K562 (cell line): ENCODE measurements around the gene RPN1. TPM values are rescaled to one million over a fixed set of nuclear protein-coding genes. Genes with fewer than 3 reads are reported as not detected.
A peak's percentile ranks its signal among the peaks of the same experiment; 100 is the strongest.

Experiments used
- FOS ChIP-seq: IDR thresholded peaks from 3 replicates; pipeline ENCODE4 v1.6.1; 2011; ENCODE audit not compliant: insufficient read length; ENCODE audit errors: extremely low read depth
- ZNF780A ChIP-seq: fragments of 250-450 bp; sonication (Bioruptor Pico); IDR thresholded peaks from 2 replicates; pipeline ENCODE4 v1.5.0; 2021; ENCODE audit warnings: mild to moderate bottlenecking
- polyA plus RNA-seq, 8 experiments: library from polyadenylated mRNA; depleted of rRNA in 4 of 8; stranded (reverse) in 5 of 8; unstranded in 3 of 8; fragments of >200 nt; fragmentation: Nextera tagmentation in 2 of 8; fragmentation: Illumina TruSeq in 1 of 8; extraction: Ambion mirVana in 2 of 8; extraction: Trizol in 1 of 8; gene quantifications; 2 replicates each; pipeline versions ENCODE4 v1.2.1 to v1.2.3, GENCODE V29; 2011 to 2014; ENCODE audit warnings: inconsistent platforms in 1 of 8, missing spikeins in 1 of 8
- total RNA-seq, 7 experiments: library from RNA; depleted of rRNA in 6 of 7; stranded (reverse); fragments of >200 nt in 6 of 7; fragmentation: Illumina TruSeq in 2 of 7; extraction: Trizol in 2 of 7; gene quantifications; 2 replicates each; pipeline versions ENCODE4 v1.2.1 to v1.2.3, GENCODE V29; 2011 to 2021; ENCODE audit warnings: low replicate concordance in 1 of 7
- TF ChIP-seq, protein P1 (sequence below), 2 experiments: fragments of 450-650 bp; formaldehyde crosslinking in 1 of 2; IDR thresholded peaks; 2 replicates each; pipeline versions ENCODE4 v1.4.0 to v1.6.1; 2014 to 2020; ENCODE audit warnings: mild to moderate bottlenecking in 2 of 2, borderline replicate concordance in 1 of 2, low read depth in 1 of 2
- TF ChIP-seq, protein P2 (sequence below): fragments of 250-450 bp; sonication (Bioruptor Pico); IDR thresholded peaks from 2 replicates; pipeline ENCODE4 v1.9.0; 2021; ENCODE audit warnings: mild to moderate bottlenecking
- TF ChIP-seq, protein P3 (sequence below): fragments of 200-800 bp; sonication (Bioruptor generic); IDR thresholded peaks from 2 replicates; pipeline ENCODE4 v1.6.1; 2016; ENCODE audit warnings: missing genetic modification characterization, missing compliant biosample characterization
- TF ChIP-seq, protein P4 (sequence below): fragments of 450-650 bp; IDR thresholded peaks from 2 replicates; pipeline ENCODE4 v1.6.1; 2017; ENCODE audit warnings: mild to moderate bottlenecking, moderate library complexity
- TF ChIP-seq, protein P5 (sequence below): sonication (generic); formaldehyde crosslinking; IDR thresholded peaks from 2 replicates; pipeline ENCODE4 v1.9.0; 2022; ENCODE audit warnings: mild to moderate bottlenecking, missing genetic modification reagents

Gene RPN1
- total and polyA plus RNA-seq, 9 of the 15 experiments (the other 6 are each of a cell fraction or from before 2014, with no cell fraction given): 39.5 to 300 (median 148) TPM

DNA sequence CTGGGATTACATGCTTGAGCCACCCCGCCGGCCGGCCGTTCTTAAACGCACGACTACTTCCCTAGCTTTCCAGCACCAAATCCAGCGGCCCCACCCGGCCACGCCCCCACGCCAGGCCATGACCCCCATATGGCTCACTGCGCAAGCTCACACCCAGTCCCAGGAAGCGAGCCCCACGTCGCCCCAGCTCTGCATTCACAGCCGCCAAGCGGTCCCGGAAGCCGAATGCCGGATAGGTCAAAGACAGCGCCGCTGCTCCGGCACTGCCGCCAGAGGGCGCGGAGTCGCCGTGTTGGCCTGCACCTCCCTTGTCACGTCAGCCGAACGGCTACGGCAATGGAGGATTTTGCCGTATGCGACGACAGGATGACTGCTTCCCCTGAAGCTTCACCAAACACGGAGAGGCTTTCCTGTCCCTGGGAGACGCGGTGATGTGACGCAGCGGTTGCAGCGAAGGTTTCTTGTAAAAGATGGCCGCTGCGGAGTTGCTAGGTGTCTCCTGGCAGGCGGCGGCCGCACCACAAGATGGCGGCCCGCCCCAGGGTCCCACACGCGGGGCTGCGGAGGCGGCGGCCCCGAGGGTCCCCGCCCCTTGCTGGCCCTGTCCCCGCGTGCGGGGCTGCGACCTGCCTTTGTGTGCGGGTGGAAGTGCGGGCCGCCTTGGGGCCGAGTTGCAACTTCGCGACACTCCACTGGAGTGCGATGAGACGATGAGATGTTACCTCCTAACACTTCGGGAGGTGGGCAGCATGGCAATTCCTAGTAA lies 30.2 kb upstream of the RPN1 start (continued):
- TF ChIP-seq, protein P1, sequence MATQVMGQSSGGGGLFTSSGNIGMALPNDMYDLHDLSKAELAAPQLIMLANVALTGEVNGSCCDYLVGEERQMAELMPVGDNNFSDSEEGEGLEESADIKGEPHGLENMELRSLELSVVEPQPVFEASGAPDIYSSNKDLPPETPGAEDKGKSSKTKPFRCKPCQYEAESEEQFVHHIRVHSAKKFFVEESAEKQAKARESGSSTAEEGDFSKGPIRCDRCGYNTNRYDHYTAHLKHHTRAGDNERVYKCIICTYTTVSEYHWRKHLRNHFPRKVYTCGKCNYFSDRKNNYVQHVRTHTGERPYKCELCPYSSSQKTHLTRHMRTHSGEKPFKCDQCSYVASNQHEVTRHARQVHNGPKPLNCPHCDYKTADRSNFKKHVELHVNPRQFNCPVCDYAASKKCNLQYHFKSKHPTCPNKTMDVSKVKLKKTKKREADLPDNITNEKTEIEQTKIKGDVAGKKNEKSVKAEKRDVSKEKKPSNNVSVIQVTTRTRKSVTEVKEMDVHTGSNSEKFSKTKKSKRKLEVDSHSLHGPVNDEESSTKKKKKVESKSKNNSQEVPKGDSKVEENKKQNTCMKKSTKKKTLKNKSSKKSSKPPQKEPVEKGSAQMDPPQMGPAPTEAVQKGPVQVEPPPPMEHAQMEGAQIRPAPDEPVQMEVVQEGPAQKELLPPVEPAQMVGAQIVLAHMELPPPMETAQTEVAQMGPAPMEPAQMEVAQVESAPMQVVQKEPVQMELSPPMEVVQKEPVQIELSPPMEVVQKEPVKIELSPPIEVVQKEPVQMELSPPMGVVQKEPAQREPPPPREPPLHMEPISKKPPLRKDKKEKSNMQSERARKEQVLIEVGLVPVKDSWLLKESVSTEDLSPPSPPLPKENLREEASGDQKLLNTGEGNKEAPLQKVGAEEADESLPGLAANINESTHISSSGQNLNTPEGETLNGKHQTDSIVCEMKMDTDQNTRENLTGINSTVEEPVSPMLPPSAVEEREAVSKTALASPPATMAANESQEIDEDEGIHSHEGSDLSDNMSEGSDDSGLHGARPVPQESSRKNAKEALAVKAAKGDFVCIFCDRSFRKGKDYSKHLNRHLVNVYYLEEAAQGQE (IDR thresholded peaks at IDR 0.05; ENCODE audit: borderline replicate concordance): peak; percentile 79
- TF ChIP-seq, protein P1 (CRISPR knock-in tag; IDR thresholded peaks at IDR 0.05; ENCODE audit: low read depth): no peak
- TF ChIP-seq, protein P2, sequence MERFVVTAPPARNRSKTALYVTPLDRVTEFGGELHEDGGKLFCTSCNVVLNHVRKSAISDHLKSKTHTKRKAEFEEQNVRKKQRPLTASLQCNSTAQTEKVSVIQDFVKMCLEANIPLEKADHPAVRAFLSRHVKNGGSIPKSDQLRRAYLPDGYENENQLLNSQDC (CRISPR knock-in tag): no peak
- TF ChIP-seq FOS (no peak), ZNF780A (CRISPR knock-in tag) (no peak)
- TF ChIP-seq, protein P3, sequence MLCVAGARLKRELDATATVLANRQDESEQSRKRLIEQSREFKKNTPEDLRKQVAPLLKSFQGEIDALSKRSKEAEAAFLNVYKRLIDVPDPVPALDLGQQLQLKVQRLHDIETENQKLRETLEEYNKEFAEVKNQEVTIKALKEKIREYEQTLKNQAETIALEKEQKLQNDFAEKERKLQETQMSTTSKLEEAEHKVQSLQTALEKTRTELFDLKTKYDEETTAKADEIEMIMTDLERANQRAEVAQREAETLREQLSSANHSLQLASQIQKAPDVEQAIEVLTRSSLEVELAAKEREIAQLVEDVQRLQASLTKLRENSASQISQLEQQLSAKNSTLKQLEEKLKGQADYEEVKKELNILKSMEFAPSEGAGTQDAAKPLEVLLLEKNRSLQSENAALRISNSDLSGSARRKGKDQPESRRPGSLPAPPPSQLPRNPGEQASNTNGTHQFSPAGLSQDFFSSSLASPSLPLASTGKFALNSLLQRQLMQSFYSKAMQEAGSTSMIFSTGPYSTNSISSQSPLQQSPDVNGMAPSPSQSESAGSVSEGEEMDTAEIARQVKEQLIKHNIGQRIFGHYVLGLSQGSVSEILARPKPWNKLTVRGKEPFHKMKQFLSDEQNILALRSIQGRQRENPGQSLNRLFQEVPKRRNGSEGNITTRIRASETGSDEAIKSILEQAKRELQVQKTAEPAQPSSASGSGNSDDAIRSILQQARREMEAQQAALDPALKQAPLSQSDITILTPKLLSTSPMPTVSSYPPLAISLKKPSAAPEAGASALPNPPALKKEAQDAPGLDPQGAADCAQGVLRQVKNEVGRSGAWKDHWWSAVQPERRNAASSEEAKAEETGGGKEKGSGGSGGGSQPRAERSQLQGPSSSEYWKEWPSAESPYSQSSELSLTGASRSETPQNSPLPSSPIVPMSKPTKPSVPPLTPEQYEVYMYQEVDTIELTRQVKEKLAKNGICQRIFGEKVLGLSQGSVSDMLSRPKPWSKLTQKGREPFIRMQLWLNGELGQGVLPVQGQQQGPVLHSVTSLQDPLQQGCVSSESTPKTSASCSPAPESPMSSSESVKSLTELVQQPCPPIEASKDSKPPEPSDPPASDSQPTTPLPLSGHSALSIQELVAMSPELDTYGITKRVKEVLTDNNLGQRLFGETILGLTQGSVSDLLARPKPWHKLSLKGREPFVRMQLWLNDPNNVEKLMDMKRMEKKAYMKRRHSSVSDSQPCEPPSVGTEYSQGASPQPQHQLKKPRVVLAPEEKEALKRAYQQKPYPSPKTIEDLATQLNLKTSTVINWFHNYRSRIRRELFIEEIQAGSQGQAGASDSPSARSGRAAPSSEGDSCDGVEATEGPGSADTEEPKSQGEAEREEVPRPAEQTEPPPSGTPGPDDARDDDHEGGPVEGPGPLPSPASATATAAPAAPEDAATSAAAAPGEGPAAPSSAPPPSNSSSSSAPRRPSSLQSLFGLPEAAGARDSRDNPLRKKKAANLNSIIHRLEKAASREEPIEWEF (CRISPR knock-in tag): no peak
- TF ChIP-seq, protein P4, sequence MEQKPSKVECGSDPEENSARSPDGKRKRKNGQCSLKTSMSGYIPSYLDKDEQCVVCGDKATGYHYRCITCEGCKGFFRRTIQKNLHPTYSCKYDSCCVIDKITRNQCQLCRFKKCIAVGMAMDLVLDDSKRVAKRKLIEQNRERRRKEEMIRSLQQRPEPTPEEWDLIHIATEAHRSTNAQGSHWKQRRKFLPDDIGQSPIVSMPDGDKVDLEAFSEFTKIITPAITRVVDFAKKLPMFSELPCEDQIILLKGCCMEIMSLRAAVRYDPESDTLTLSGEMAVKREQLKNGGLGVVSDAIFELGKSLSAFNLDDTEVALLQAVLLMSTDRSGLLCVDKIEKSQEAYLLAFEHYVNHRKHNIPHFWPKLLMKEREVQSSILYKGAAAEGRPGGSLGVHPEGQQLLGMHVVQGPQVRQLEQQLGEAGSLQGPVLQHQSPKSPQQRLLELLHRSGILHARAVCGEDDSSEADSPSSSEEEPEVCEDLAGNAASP: no peak
- TF ChIP-seq, protein P5, sequence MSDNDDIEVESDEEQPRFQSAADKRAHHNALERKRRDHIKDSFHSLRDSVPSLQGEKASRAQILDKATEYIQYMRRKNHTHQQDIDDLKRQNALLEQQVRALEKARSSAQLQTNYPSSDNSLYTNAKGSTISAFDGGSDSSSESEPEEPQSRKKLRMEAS (CRISPR knock-in tag): peak; percentile 76
